Skeletal muscle satellite cell (primary cell): Measurements from ENCODE around the gene SH3PXD2B.
A peak's percentile ranks its signal among the peaks of the same experiment; 100 is the strongest.
"Not testable (repeated sequence)": the region's sequence is repeated elsewhere in the genome, so short reads cannot be mapped to it uniquely, and the experiment has no call there.

Source experiments
- H3K27me3 ChIP-seq: 2 replicates; pipeline ENCODE4 v1.7.0; 2013; ENCODE audit warnings: low read length; ENCODE audit not compliant: control insufficient read depth, insufficient read depth
- H3K36me3 ChIP-seq: 2 replicates; pipeline ENCODE4 v1.7.0; 2013; ENCODE audit warnings: mild to moderate bottlenecking, control low read depth, low read length; ENCODE audit not compliant: insufficient read depth
- H3K4me1 ChIP-seq: 2 replicates; pipeline ENCODE4 v1.7.0; 2013; ENCODE audit warnings: low read length; ENCODE audit not compliant: control insufficient read depth, insufficient read depth
- H3K4me2 ChIP-seq: 2 replicates; pipeline ENCODE4 v1.7.0; 2013; ENCODE audit warnings: mild to moderate bottlenecking, low read length
- H3K4me3 ChIP-seq: 2 replicates; pipeline ENCODE4 v1.7.0; 2013; ENCODE audit warnings: low read length
- H3K9ac ChIP-seq: 2 replicates; pipeline ENCODE4 v1.7.0; 2013; ENCODE audit warnings: mild to moderate bottlenecking, low read depth, low read length, moderate library complexity
- H3K9me3 ChIP-seq: replicated peaks from 2 replicates; pipeline ENCODE4 v1.7.0; 2013; ENCODE audit warnings: mild to moderate bottlenecking, control low read depth, low read length

Gene SH3PXD2B

DNA sequence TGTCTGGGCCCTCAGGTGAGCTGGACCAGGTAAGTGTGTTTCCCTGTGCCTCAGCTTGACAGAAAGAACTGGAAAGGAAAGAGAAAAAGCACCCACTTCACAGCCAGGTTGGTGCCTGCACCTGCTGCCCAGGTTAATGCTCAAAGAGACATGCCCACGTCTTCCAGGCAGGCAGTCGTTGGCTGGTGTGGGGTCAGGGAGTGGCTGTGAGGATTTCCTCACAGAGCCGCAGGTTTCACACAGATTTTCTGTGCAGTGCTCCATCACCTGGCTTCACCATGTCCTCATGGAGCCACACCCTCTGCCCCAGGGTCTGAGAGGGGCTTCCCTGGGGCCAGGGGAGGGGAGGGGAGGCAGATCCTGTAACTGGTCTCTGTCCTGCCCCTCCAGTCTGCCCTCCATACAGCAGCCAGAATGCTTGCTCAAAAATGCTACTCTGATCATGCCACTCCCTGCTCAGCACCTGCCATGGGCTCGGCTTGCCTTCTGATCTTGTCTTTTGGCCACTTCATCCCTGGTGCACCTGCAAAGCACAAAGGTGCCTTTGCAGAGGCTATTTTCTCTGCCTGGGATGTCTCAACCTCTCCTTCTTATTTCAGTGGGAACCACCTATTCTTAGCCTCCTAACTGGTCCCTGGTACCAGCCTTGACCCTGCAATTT, 88.2 kb downstream of the SH3PXD2B start:
- Histone ChIP-seq H3K4me1 (peaks cover 20% of the 10 kb centered on the region), H3K9ac (no peak overlapping the region), H3K27me3 (no peaks in the 10 kb centered on the region), H3K36me3 (peaks cover 28% of the 10 kb centered on the region), H3K9me3 (no peaks in the 10 kb centered on the region), H3K4me3 (no peak overlapping the region), H3K4me2 (no peak overlapping the region)

DNA sequence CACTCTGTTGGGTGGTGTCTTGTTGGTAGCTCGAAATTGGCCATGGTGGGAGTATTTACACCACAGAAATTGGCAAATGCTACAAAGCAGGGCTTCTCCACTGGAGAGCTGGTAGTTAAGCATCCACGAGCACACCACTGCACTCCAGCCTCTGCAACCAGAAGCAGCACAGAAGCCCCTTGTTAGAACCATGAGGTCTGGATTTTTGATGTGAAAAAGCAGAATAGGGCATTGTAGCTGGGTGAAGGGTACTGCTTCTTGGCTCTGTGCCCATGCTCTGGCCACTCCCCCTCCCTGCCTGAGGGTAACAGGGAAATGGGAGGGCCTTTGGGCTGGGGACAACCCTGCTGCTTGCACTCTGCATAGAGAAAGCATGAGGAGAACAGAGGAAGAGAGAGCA, 89.6 kb downstream of the SH3PXD2B start:
- peaks cover 21% of the 10 kb centered on the region for H3K4me1 ChIP-seq
- H3K4me2 ChIP-seq = no peak overlapping the region
- no peak overlapping the region for H3K9ac ChIP-seq
- no peaks in the 10 kb centered on the region for H3K9me3 ChIP-seq
- peaks cover 31% of the 10 kb centered on the region for H3K36me3 ChIP-seq
- no peaks in the 10 kb centered on the region for H3K27me3 ChIP-seq
- no peak overlapping the region for H3K4me3 ChIP-seq

DNA sequence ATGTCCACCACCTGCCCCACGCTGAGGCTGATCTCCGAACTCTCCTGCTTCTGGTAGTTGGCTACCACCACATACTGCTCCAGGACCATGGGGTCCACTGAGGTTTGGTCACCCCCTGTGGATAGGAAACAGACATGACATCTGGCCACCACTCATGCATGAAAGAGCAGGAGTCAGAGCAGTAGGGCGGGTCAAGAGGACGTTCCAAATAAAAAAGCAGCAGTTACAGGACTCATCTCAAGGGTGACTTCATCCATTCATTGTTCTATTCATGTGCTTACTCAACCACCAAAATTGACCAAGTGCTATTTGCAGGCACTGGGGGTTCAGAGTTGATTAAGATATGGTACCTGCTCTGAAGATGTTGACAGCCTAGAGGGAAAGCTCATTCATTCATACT, 91.6 kb downstream of the SH3PXD2B start:
- Histone ChIP-seq H3K4me1 (peaks cover 21% of the 10 kb centered on the region), H3K4me3 (no peak overlapping the region), H3K4me2 (no peak overlapping the region), H3K9me3 (no peaks in the 10 kb centered on the region), H3K27me3 (no peaks in the 10 kb centered on the region), H3K36me3 (peaks cover 48% of the 10 kb centered on the region), H3K9ac (no peak overlapping the region)

DNA sequence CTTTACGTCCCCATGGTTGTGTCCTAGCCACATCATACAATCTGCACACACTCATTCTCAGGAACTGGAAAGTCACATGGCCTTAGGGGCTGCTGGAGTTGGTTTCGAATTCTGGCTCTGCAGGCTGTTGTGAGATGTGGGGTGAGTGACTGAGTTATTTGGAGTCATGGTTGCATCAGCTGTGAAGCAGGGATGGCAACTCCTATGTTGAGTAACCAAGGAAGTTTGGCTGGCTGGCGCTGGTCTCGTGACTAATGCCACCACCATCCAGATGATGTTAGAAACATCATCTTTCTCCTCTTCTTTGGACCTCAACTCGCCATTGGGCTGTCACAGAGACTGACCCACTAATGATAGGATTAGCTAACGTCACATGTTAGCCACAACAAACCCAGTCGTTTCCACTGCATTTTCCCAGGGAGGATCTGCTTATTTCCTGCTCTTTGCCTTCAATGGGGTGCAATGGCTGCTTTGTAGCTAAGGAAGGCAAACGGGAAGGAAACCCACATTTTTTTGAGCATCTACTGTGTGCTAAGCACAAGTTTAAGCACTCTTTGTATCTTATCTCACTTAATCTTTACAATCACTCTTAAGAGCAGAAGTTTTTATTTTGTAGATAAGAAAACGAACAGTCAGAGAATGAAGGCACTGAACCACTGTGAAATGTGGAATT, 92.6 kb downstream of the SH3PXD2B start:
- peaks cover 21% of the 10 kb centered on the region for H3K4me1 ChIP-seq
- H3K27me3 ChIP-seq = no peaks in the 10 kb centered on the region
- no peak overlapping the region for H3K4me3 ChIP-seq
- no peaks in the 10 kb centered on the region for H3K9me3 ChIP-seq
- H3K36me3 ChIP-seq = peaks cover 54% of the 10 kb centered on the region
- peak overlapping the region; percentile 55 for H3K9ac ChIP-seq
- peak overlapping the region; percentile 39 for H3K4me2 ChIP-seq

DNA sequence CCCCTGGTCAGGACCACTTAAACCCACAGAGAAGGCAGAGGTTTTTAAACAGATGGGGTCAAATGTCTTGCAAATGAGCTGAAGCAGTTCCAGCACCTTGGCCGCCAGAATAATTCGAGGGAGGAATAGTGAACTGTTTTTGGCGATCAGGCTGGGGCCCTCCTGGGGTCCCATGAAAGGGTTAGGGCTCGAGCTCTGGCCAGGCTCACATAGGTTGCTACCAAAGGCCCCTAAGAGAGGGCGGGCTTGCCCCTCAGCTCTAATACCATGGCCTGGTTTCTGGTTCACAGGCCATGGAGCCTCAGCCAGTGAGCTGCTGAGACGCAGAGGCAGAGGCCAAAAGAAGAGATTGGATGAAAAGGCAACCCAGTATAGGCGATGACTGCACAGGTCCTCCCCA, 96.0 kb downstream of the SH3PXD2B start:
- Histone ChIP-seq H3K4me1 (peaks cover 44% of the 10 kb centered on the region), H3K4me3 (no peak overlapping the region), H3K36me3 (peaks cover 63% of the 10 kb centered on the region), H3K4me2 (no peak overlapping the region), H3K9ac (no peak overlapping the region), H3K9me3 (no peaks in the 10 kb centered on the region), H3K27me3 (no peaks in the 10 kb centered on the region)

DNA sequence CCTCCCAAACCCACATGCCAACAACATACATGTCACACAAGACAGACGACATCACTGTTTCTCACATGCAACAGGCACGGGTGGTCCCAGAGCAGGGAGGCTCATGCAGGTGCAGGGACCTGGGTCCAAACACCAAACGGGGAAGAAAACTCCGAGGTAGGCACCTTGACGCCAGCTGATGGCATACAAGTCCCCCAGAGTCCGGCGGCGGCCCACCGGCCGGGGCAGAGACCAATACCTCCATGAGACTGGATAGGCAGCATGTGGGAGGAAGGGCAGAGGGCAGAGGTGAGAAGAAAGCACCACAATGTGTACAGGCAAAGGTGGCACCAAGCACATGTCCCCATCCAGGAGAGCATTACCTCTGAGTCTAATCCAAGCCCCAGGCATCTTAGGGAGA, 97.8 kb downstream of the SH3PXD2B start:
- Histone ChIP-seq H3K27me3 (no peaks in the 10 kb centered on the region), H3K9ac (no peak overlapping the region), H3K9me3 (no peaks in the 10 kb centered on the region), H3K36me3 (peaks cover 71% of the 10 kb centered on the region), H3K4me2 (no peak overlapping the region), H3K4me3 (no peak overlapping the region), H3K4me1 (peaks cover 29% of the 10 kb centered on the region)

DNA sequence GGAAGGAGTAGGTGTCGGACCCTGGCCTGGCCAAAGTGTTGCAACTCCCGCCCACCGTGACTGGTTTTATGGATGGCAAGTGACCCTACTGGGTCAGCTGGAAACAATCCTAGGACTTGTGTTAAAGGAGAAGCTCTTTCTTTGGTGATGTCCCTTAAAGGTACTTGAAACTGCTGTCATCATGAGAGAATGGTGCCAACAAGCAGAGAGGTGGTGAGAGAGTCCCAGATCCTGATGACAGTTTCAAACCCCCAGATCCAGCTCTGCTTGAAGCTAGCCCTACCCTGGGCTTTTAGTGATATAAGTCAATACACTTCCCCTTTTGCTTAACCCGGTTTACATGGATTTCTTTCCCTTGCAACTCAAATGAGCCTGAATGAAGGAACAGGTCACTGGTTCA, 98.3 kb downstream of the SH3PXD2B start:
- no peak overlapping the region for H3K4me3 ChIP-seq
- H3K4me2 ChIP-seq = no peak overlapping the region
- H3K9ac ChIP-seq = no peak overlapping the region
- H3K27me3 ChIP-seq = no peaks in the 10 kb centered on the region
- peaks cover 75% of the 10 kb centered on the region for H3K36me3 ChIP-seq
- H3K9me3 ChIP-seq = no peaks in the 10 kb centered on the region
- H3K4me1 ChIP-seq = peaks cover 24% of the 10 kb centered on the region

DNA sequence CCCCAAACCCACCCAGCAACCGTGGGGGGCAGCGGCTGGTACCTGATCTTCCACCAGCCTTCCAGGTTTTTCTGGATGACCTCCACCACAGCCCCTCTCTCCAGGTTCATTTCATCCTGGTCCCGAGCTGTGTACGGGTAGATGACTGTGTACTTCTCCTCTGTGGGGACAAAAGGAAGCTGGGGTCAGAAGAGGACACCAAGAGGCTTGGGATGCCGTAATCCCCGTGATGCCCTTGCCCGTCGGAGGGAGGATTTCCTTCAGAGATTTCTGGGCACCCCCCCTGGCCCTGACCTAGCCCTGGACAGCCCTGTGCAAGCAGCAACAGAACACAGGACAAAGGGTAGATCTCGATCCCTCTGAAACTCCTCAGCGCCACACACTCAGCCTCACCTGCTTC, 100.5 kb downstream of the SH3PXD2B start:
- peaks cover 79% of the 10 kb centered on the region for H3K36me3 ChIP-seq
- no peak overlapping the region for H3K4me3 ChIP-seq
- no peak overlapping the region for H3K9ac ChIP-seq
- no peaks in the 10 kb centered on the region for H3K27me3 ChIP-seq
- no peak overlapping the region for H3K4me2 ChIP-seq
- H3K9me3 ChIP-seq = no peaks in the 10 kb centered on the region
- H3K4me1 ChIP-seq = peaks cover 23% of the 10 kb centered on the region

DNA sequence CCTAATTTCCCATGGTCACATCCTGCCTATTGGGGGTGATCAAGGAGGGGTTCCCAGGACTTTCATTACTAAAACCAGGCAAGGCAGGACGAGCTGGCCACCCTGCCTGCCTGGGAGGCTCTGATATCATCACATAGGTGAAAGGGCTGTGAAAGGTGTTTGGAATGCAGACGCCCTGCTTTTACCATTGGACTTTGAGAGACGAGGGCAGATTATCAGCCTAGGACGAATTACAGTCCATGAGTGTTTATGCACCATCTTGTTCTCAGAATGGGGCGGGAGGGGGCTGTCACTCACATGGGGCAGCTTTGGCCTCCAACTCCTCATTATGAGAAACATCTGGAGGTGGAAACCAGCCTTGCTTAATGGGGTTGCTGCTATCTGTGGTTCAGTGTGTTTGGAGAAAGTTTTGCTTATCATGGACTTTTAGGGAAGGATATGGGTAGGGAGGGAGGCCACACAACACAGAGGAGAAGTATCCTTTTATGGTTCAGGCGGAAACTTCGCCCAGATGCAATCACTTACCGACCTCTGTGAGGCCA, 101.0 kb downstream of the SH3PXD2B start:
- H3K9ac ChIP-seq = no peak overlapping the region
- H3K4me2 ChIP-seq = no peak overlapping the region
- H3K4me1 ChIP-seq = peaks cover 23% of the 10 kb centered on the region
- no peaks in the 10 kb centered on the region for H3K9me3 ChIP-seq
- no peaks in the 10 kb centered on the region for H3K27me3 ChIP-seq
- H3K36me3 ChIP-seq = peaks cover 77% of the 10 kb centered on the region
- no peak overlapping the region for H3K4me3 ChIP-seq

DNA sequence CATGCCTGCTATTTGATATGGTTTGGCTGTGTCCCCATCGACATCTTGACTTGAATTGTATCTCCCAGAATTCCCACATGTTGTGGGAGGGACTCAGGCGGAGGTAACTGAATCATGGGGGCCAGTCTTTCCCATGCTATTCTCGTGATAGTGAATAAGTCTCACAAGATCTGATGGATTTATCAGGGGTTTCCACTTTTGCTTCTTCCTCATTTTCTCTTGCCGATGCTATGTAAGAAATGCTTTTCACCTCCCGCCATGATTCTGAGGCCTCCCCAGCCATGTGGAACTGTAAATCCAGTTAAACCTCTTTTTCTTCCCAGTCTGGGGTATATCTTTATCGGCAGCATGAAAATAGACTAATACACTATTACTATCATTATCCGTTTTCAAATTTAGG, 101.8 kb downstream of the SH3PXD2B start:
- not testable (repeated sequence) for H3K9me3 ChIP-seq, H3K27me3 ChIP-seq, H3K9ac ChIP-seq, H3K4me2 ChIP-seq, H3K4me3 ChIP-seq
- Histone ChIP-seq H3K36me3 (peaks cover 77% of the 10 kb centered on the region), H3K4me1 (peaks cover 23% of the 10 kb centered on the region)

DNA sequence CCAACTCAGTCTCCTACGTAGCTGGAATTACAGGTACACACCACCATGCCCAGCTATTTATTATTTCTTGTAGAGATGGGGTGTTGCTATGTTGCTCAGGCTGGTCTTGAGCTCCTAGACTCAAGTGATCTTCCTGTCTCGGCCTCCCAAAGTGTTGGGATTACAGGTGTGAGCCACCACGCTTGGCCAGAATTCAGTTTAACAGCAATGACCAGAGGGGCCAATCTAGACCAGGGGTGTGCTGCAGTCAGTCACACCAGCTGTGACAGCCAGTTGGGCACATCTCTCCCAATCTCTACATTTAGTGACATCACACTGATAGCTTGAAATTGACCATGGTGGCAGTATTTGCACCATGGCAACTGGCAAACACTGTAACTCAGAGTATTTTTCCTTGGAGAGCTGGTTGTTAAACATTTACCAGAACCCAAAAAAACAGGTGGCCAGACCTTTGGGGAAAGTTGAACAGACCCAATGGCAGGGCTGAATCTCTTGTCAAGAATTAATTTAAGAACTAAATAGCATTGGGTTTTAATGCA, 103.0 kb downstream of the SH3PXD2B start:
- Histone ChIP-seq H3K4me3 (no peak overlapping the region), H3K36me3 (peaks cover 82% of the 10 kb centered on the region), H3K27me3 (no peaks in the 10 kb centered on the region)

More for the DNA sequence above, 103.0 kb downstream of the SH3PXD2B start:
- peaks cover 22% of the 10 kb centered on the region for H3K4me1 ChIP-seq
- H3K4me2 ChIP-seq = no peak overlapping the region
- H3K9me3 ChIP-seq = no peaks in the 10 kb centered on the region
- H3K9ac ChIP-seq = no peak overlapping the region
